Ishikawa (cell line): ENCODE results near the gene TAS2R30.

Experiments used
- CEBPB ChIP-seq: IDR thresholded peaks from 2 replicates; pipeline ENCODE4 v1.6.1; 2012
- CREB1 ChIP-seq: IDR thresholded peaks from 2 replicates; pipeline ENCODE4 v1.6.1; 2012; ENCODE audit warnings: low read depth
- EGR1 ChIP-seq: IDR thresholded peaks from 2 replicates; pipeline ENCODE4 v1.6.1; 2012
- EP300 ChIP-seq: IDR thresholded peaks from 2 replicates; pipeline ENCODE4 v1.6.1; 2012; ENCODE audit warnings: borderline replicate concordance
- FOXM1 ChIP-seq: IDR thresholded peaks from 2 replicates; pipeline ENCODE4 v1.6.1; 2012; ENCODE audit warnings: low read depth, borderline replicate concordance
- NFIC ChIP-seq: IDR thresholded peaks from 2 replicates; pipeline ENCODE4 v1.6.1; 2012
- RAD21 ChIP-seq: IDR thresholded peaks from 2 replicates; pipeline ENCODE4 v1.6.1; 2012; ENCODE audit warnings: low read depth
- REST ChIP-seq: IDR thresholded peaks from 2 replicates; pipeline ENCODE4 v1.6.1; 2012; ENCODE audit warnings: low read depth, mild to moderate bottlenecking
- TAF1 ChIP-seq: IDR thresholded peaks from 2 replicates; pipeline ENCODE4 v1.6.1; 2012; ENCODE audit warnings: low read depth, mild to moderate bottlenecking
- TCF12 ChIP-seq: IDR thresholded peaks from 2 replicates; pipeline ENCODE4 v1.6.1; 2012; ENCODE audit warnings: low read depth
- TEAD4 ChIP-seq: IDR thresholded peaks from 2 replicates; pipeline ENCODE4 v1.6.1; 2012
- USF1 ChIP-seq: IDR thresholded peaks from 2 replicates; pipeline ENCODE4 v1.6.1; 2012
- YY1 ChIP-seq: IDR thresholded peaks from 2 replicates; pipeline ENCODE4 v1.6.1; 2012; ENCODE audit warnings: low read depth
- ZBTB7A ChIP-seq: IDR thresholded peaks from 2 replicates; pipeline ENCODE4 v1.6.1; 2012; ENCODE audit warnings: low read depth
- TF ChIP-seq, protein P1 (sequence below): IDR thresholded peaks from 2 replicates; pipeline ENCODE4 v1.6.1; 2012

Gene TAS2R30

GRCh38 chr12:11134305-11134704 is at the start of gene TAS2R30:
TSS of gene TAS2R30 (minus strand) at chr12:11134644. CDS start at chr12:11134244, 400 bp downstream.
- TF ChIP-seq, protein P1, sequence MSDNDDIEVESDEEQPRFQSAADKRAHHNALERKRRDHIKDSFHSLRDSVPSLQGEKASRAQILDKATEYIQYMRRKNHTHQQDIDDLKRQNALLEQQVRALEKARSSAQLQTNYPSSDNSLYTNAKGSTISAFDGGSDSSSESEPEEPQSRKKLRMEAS = no peak
- TF ChIP-seq EP300 = no peak
- TF ChIP-seq CEBPB = no peak
- no peak for TF ChIP-seq TAF1
- no peak for TF ChIP-seq NFIC
- no peak for TF ChIP-seq YY1
- no peak for TF ChIP-seq CREB1
- TF ChIP-seq ZBTB7A = no peak
- TF ChIP-seq REST = no peak
- no peak for TF ChIP-seq TEAD4
- TF ChIP-seq RAD21 = no peak
- TF ChIP-seq TCF12 = no peak
- TF ChIP-seq EGR1 = no peak
- no peak for TF ChIP-seq USF1
- no peak for TF ChIP-seq FOXM1

DNA sequence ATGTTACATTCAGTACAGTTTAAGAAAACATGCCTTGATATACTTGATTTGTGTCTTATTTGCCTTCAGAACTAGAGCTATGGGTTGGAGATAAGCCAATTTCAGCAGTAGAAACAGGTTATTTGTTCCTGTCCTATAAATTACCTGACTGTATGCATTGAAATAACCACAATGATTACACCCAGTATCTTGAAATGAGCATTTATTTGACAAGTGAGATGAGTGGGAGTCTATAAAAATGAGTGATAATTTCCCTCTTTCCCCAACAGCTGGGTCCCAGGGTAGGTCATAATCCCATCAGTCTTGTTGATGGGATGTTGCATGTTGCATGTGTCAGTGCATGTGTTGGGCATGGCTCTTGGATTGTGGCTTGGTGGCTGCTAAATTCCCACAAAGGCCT is 48.6 kb upstream of the TAS2R30 start:
- TF ChIP-seq, protein P1 = no peak
- no peak for TF ChIP-seq USF1

GRCh38 chr12:11182529-11182928 is 48.1 kb upstream of the TAS2R30 start:
- TF ChIP-seq, protein P1 = no peak
- TF ChIP-seq FOXM1 = no peak
- no peak for TF ChIP-seq TAF1
- no peak for TF ChIP-seq TEAD4
- no peak for TF ChIP-seq NFIC
- no peak for TF ChIP-seq ZBTB7A
- TF ChIP-seq EGR1 = no peak
- no peak for TF ChIP-seq CREB1
- TF ChIP-seq TCF12 = no peak

- TF ChIP-seq USF1 = no peak
- no peak for TF ChIP-seq YY1
- TF ChIP-seq RAD21 = no peak
- TF ChIP-seq CEBPB = no peak
- TF ChIP-seq EGR1 = no peak
- TF ChIP-seq TAF1 = no peak
- TF ChIP-seq FOXM1 = no peak
- TF ChIP-seq CREB1 = no peak
Observed at GRCh38 chr12:11178250-11178649, 43.8 kb upstream of the TAS2R30 start.

DNA sequence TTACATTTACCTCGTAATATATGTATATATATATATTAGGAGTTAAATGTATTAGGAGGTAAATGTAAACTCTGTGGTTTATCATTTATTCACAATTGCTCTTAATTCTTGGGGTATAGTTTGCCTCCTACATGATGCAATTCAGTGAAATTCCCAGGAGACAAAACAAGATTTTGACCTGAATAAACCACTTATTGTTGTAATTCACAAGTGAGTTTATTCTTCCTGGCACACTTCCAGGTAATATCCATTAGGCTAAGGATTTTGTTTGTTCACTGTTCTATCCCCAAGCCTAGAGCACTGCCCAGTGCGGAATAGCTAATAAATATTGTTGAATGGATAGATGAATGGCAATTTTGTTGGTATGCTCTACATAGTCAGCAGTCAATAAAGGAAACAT is 39.6 kb upstream of the TAS2R30 start:
- no peak for TF ChIP-seq CREB1
- TF ChIP-seq NFIC = 0 out of 2 replicates have a peak, but pooled peaks have one; percentile 21

GRCh38 chr12:11171969-11172675 is 37.7 kb upstream of the TAS2R30 start:
- TF ChIP-seq, protein P1 = no peak
- TF ChIP-seq NFIC (no peak), CREB1 (no peak), ZBTB7A (no peak)

- TF ChIP-seq TEAD4 = peak; percentile 48; the same call in 1 of the 2 replicates
- TF ChIP-seq ZBTB7A = no peak
- no peak for TF ChIP-seq RAD21
- peak; percentile 38; the same call in 1 of the 2 replicates for TF ChIP-seq TCF12
- no peak for TF ChIP-seq CREB1
- TF ChIP-seq NFIC = peak; percentile 55; the same call in 1 of the 2 replicates
- no peak for TF ChIP-seq REST
- TF ChIP-seq, protein P1 = peak; percentile 74
- TF ChIP-seq EGR1 = 0 out of 2 replicates have a peak, but pooled peaks have one; percentile 29
- TF ChIP-seq YY1 = peak; percentile 97
- no peak for TF ChIP-seq CEBPB
- TF ChIP-seq EP300 = peak; percentile 37; the same call in 1 of the 2 replicates
- peak; percentile 26; the same call in 1 of the 2 replicates for TF ChIP-seq USF1
- peak; percentile 85 for TF ChIP-seq TAF1
- peak; percentile 41; the same call in 1 of the 2 replicates for TF ChIP-seq FOXM1
Observed at GRCh38 chr12:11171145-11171968, 36.9 kb upstream of the TAS2R30 start, which contains the start of gene SMIM10L1. TSS of gene SMIM10L1 (plus strand) at chr12:11171194. CDS start at chr12:11171357, 163 bp downstream.
